A673 (cell line): ENCODE results near the gene AHCYL2.

Source experiments
- CTCF ChIP-seq: fragments of 300-800, 200-600 bp; sonication (generic); conservative IDR thresholded peaks from 2 replicates; pipeline ENCODE4 v1.5.1; 2017; ENCODE audit warnings: low read depth, mild to moderate bottlenecking, antibody characterized with exemption, low read length, moderate library complexity, mixed read lengths
- EZH2 ChIP-seq: fragments of 200-600 bp; sonication (generic); IDR thresholded peaks from 2 replicates; pipeline ENCODE4 v1.6.1; 2017; ENCODE audit warnings: borderline replicate concordance, low read depth, mild to moderate bottlenecking, mixed read lengths, antibody characterized with exemption, low read length; ENCODE audit not compliant: poor library complexity, severe bottlenecking

GRCh38 chr7:129273936-129274335, 49.1 kb downstream of the AHCYL2 start:
- TF ChIP-seq CTCF, result no peak
- no peak for TF ChIP-seq EZH2
